Suprapubic skin (tissue), 4 donors: ENCODE results near the gene RNF144B. TPM values are rescaled to one million over a fixed set of nuclear protein-coding genes. Genes with fewer than 3 reads are reported as not detected.

Experiments used
- DNase-seq, 2 donors: peaks; one replicate each; pipeline ENCODE4 v3.0.0-alpha.2; 2019; ENCODE audit warnings: low spot score in 2 of 2
- H3K27ac ChIP-seq: fragments of 200-600 bp; sonication (generic); one replicate; pipeline ENCODE4 v1.5.1; 2019
- H3K27me3 ChIP-seq: fragments of 200-600 bp; sonication (generic); one replicate; pipeline ENCODE4 v1.5.1; 2019
- H3K36me3 ChIP-seq: fragments of 200-600 bp; sonication (generic); one replicate; pipeline ENCODE4 v1.5.1; 2019
- H3K4me1 ChIP-seq: fragments of 200-600 bp; sonication (generic); one replicate; pipeline ENCODE4 v1.5.1; 2019
- H3K4me3 ChIP-seq: fragments of 200-600 bp; sonication (generic); one replicate; pipeline ENCODE4 v1.5.1; 2019; ENCODE audit warnings: mild to moderate bottlenecking
- H3K9me3 ChIP-seq: fragments of 200-600 bp; sonication (generic); one replicate; pipeline ENCODE4 v1.5.1; 2019
- CTCF ChIP-seq, 2 donors: fragments of 200-600 bp in 1 of 2; fragments of 450-650 bp in 1 of 2; sonication (generic) in 1 of 2; IDR thresholded peaks; one replicate each; pipeline ENCODE4 v1.5.1; 2016 to 2019; ENCODE audit warnings: antibody characterized with exemption in 2 of 2, mild to moderate bottlenecking in 1 of 2, moderate library complexity in 1 of 2
- EP300 ChIP-seq: sonication (generic); formaldehyde crosslinking; IDR thresholded peaks from one replicate; pipeline ENCODE4 v1.6.1; 2017; ENCODE audit warnings: antibody characterized with exemption
- POLR2A ChIP-seq, 2 donors: fragments of 450-650 bp; IDR thresholded peaks; one replicate each; pipeline ENCODE4 v1.6.1; 2017; ENCODE audit warnings: antibody characterized with exemption in 2 of 2, mild to moderate bottlenecking in 2 of 2, moderate library complexity in 2 of 2
- POLR2AphosphoS5 ChIP-seq, 3 donors: sonication (generic); formaldehyde crosslinking; IDR thresholded peaks; one replicate each; pipeline ENCODE4 v1.6.1; 2017; ENCODE audit warnings: antibody characterized with exemption in 3 of 3
- WGBS: methylation state at CpG from one replicate; pipeline ENCODE4 v1.1.5; 2018; 5-methylcytosine and 5-hydroxymethylcytosine counted together
- total RNA-seq, 4 donors: library from RNA; depleted of rRNA; stranded (reverse); fragments of >200 nt; gene quantifications; one replicate each; pipeline ENCODE4 v1.1.0, GENCODE V29; 2016

RNF144B gene
- total RNA-seq, 4 donors from 2014 or later = 27.8 to 48.4 (median 38.7) TPM

- no peak for DNase-seq
- Histone ChIP-seq H3K4me3 (no peak overlapping the region), H3K9me3 (no peaks in the 10 kb centered on the region), H3K27ac (peak overlapping the region; percentile 59), H3K36me3 (no peaks in the 10 kb centered on the region), H3K27me3 (no peaks in the 10 kb centered on the region), H3K4me1 (peaks cover 12% of the 10 kb centered on the region)
- TF ChIP-seq POLR2A (IDR thresholded peaks at IDR 0.05) = no peak
- TF ChIP-seq EP300 = no peak
- no peak for TF ChIP-seq CTCF (IDR thresholded peaks at IDR 0.05)
- TF ChIP-seq POLR2AphosphoS5 (IDR thresholded peaks at IDR 0.05) = no peak
Measured at GRCh38 chr6:18503206-18503592, 116.0 kb downstream of the RNF144B start.

- no peak for DNase-seq
- WGBS = 24% methylated on average over 11 of the region's 11 CpGs
- H3K27ac ChIP-seq = peak overlapping the region; percentile 59
Measured at GRCh38 chr6:18503593-18504231, 116.6 kb downstream of the RNF144B start.

GRCh38 chr6:18504232-18504596 is 117.1 kb downstream of the RNF144B start:
- WGBS = 34% methylated on average over 2 of the region's 2 CpGs
- Histone ChIP-seq H3K27me3 (no peaks in the 10 kb centered on the region), H3K4me1 (peaks cover 12% of the 10 kb centered on the region), H3K9me3 (no peaks in the 10 kb centered on the region), H3K27ac (no peak overlapping the region), H3K4me3 (peak overlapping the region; percentile 37), H3K36me3 (no peaks in the 10 kb centered on the region)
- DNase-seq = no peak
- no peak for TF ChIP-seq POLR2A (IDR thresholded peaks at IDR 0.05)
- TF ChIP-seq CTCF (IDR thresholded peaks at IDR 0.05) = no peak
- no peak for TF ChIP-seq EP300
- TF ChIP-seq POLR2AphosphoS5 (IDR thresholded peaks at IDR 0.05) = no peak

More at GRCh38 chr6:18503593-18504231, 116.6 kb downstream of the RNF144B start:
- H3K4me1 ChIP-seq = peaks cover 12% of the 10 kb centered on the region
- H3K4me3 ChIP-seq = peak overlapping the region; percentile 37
- no peaks in the 10 kb centered on the region for H3K27me3 ChIP-seq
- no peaks in the 10 kb centered on the region for H3K9me3 ChIP-seq
- peak; percentile 83 to 86 for TF ChIP-seq CTCF (IDR thresholded peaks at IDR 0.05)
- no peak for TF ChIP-seq EP300
- TF ChIP-seq POLR2A (IDR thresholded peaks at IDR 0.05) = no peak
- TF ChIP-seq POLR2AphosphoS5 (IDR thresholded peaks at IDR 0.05) = peak in 1 of 3 donors; percentile 50
- no peaks in the 10 kb centered on the region for H3K36me3 ChIP-seq

GRCh38 chr6:18506382-18507017 is 119.3 kb downstream of the RNF144B start:
- TF ChIP-seq POLR2AphosphoS5 (IDR thresholded peaks at IDR 0.05) = no peak
- whole genome bisulfite sequencing = 88% methylated on average over 15 of the region's 15 CpGs

GRCh38 chr6:18507018-18507415 is 119.9 kb downstream of the RNF144B start:
- WGBS = 64% methylated on average over 7 of the region's 7 CpGs
- H3K27ac ChIP-seq = no peak overlapping the region

More at GRCh38 chr6:18506382-18507017, 119.3 kb downstream of the RNF144B start:
- DNase-seq = no peak
- H3K9me3 ChIP-seq = no peaks in the 10 kb centered on the region
- H3K4me3 ChIP-seq = no peak overlapping the region
- H3K27me3 ChIP-seq = no peaks in the 10 kb centered on the region
- no peaks in the 10 kb centered on the region for H3K36me3 ChIP-seq
- H3K27ac ChIP-seq = no peak overlapping the region
- H3K4me1 ChIP-seq = peaks cover 12% of the 10 kb centered on the region

More at GRCh38 chr6:18507018-18507415, 119.9 kb downstream of the RNF144B start:
- no peak for TF ChIP-seq POLR2AphosphoS5 (IDR thresholded peaks at IDR 0.05)
- no peak for TF ChIP-seq EP300
- TF ChIP-seq CTCF (IDR thresholded peaks at IDR 0.05) = no peak
- no peak for TF ChIP-seq POLR2A (IDR thresholded peaks at IDR 0.05)
- Histone ChIP-seq H3K9me3 (no peaks in the 10 kb centered on the region), H3K4me3 (no peak overlapping the region), H3K36me3 (no peaks in the 10 kb centered on the region), H3K27me3 (no peaks in the 10 kb centered on the region), H3K4me1 (peaks cover 12% of the 10 kb centered on the region)
- DNase-seq = no peak
